ENCODE measurements around the gene MTARC2.

MTARC2 gene

GRCh38 chr1:220833436-220833835 lies 85.3 kb downstream of the MTARC2 start:
- no peak for DNase-seq

All from NCI-H2171 (cell line).